ENCODE measurements around the gene CSTB.

The CSTB gene

GRCh38 chr21:43735236-43736091, 40.6 kb downstream of the CSTB start:
- peak overlapping the region; percentile 40 for H3K9ac ChIP-seq (ENCODE audit: low read depth, low read length, poor library complexity)
- H2AFZ ChIP-seq (ENCODE audit: low read length) = no peak overlapping the region
- no CpG with 5 or more reads among the region's 22 CpGs for WGBS, 2 donors (ENCODE audit: extremely low coverage in 2 of 2, insufficient read length in 2 of 2, insufficient replicate concordance in 1 of 2)
- no peak overlapping the region for H3K4ac ChIP-seq (ENCODE audit: low read length)
- peaks cover 4% of the 10 kb centered on the region for H3K79me1 ChIP-seq (ENCODE audit: low read depth, low read length)
- H3K23ac ChIP-seq (ENCODE audit: low read depth, low read length, poor library complexity) = no peak overlapping the region
- H3K9me3 ChIP-seq (replicated peaks in 1 of 2; ENCODE audit: control insufficient read depth in 2 of 2, insufficient read depth in 1 of 2, low read depth in 1 of 2, low read length in 2 of 2) = no peaks in the 10 kb centered on the region
- no peak overlapping the region for H3K4me2 ChIP-seq (ENCODE audit: insufficient read depth, low read length, poor library complexity, severe bottlenecking)
- no peak overlapping the region for H3K4me3 ChIP-seq (ENCODE audit: low read length in 2 of 2)
- no peaks in the 10 kb centered on the region for H3K27me3 ChIP-seq (ENCODE audit: control insufficient read depth in 3 of 3, insufficient read depth in 3 of 3, low read depth in 1 of 3, low read length in 3 of 3)
- no peak overlapping the region for H3K27ac ChIP-seq (replicated peaks; ENCODE audit: low read length)
- no peak for DNase-seq (ENCODE audit: low spot score)
- H3K36me3 ChIP-seq (replicated peaks in 1 of 2; ENCODE audit: control insufficient read depth in 2 of 2, insufficient read depth in 2 of 2, low read length in 2 of 2) = peaks cover 0 to 6% of the 10 kb centered on the region in 2 donors
- peak overlapping the region; percentile 53 for H2BK5ac ChIP-seq (ENCODE audit: low read length)
- no peak overlapping the region for H2AK5ac ChIP-seq (ENCODE audit: low read depth, low read length)
- H3K4me1 ChIP-seq (ENCODE audit: control insufficient read depth in 2 of 2, insufficient read depth in 1 of 2, low read depth in 1 of 2, low read length in 2 of 2) = peaks cover 2 to 4% of the 10 kb centered on the region in 2 donors
- H2BK15ac ChIP-seq (ENCODE audit: low read length) = no peak overlapping the region
- no peak overlapping the region for H3K18ac ChIP-seq (ENCODE audit: low read length)
- no peak overlapping the region for H4K91ac ChIP-seq (ENCODE audit: low read depth, low read length, poor library complexity)
- H2BK120ac ChIP-seq (ENCODE audit: low read depth, low read length) = no peak overlapping the region
- peak overlapping the region; percentile 8 for H2BK12ac ChIP-seq (ENCODE audit: low read length)
- H3K14ac ChIP-seq (ENCODE audit: low read length) = no peak overlapping the region
- H4K8ac ChIP-seq (ENCODE audit: low read depth, low read length) = no peak overlapping the region

GRCh38 chr21:43734928-43735229, 41.2 kb downstream of the CSTB start:
- Histone ChIP-seq H3K27ac (replicated peaks; ENCODE audit: low read length) (no peak overlapping the region), H2AFZ (ENCODE audit: low read length) (no peak overlapping the region)
- no CpG with 5 or more reads among the region's 9 CpGs for WGBS, 2 donors (ENCODE audit: extremely low coverage in 2 of 2, insufficient read length in 2 of 2, insufficient replicate concordance in 1 of 2)

GRCh38 chr21:43734131-43734927, 41.8 kb downstream of the CSTB start:
- WGBS, 2 donors (ENCODE audit: extremely low coverage in 2 of 2, insufficient read length in 2 of 2, insufficient replicate concordance in 1 of 2) = no CpG with 5 or more reads among the region's 25 CpGs
- H4K8ac ChIP-seq (ENCODE audit: low read depth, low read length) = no peak overlapping the region
- H2BK5ac ChIP-seq (ENCODE audit: low read length) = peak overlapping the region; percentile 2
- H3K9me3 ChIP-seq (replicated peaks in 1 of 2; ENCODE audit: control insufficient read depth in 2 of 2, insufficient read depth in 1 of 2, low read depth in 1 of 2, low read length in 2 of 2) = no peaks in the 10 kb centered on the region
- H4K91ac ChIP-seq (ENCODE audit: low read depth, low read length, poor library complexity) = no peak overlapping the region
- no peak overlapping the region for H2AK5ac ChIP-seq (ENCODE audit: low read depth, low read length)
- H3K23ac ChIP-seq (ENCODE audit: low read depth, low read length, poor library complexity) = no peak overlapping the region
- no peak overlapping the region for H3K4me3 ChIP-seq (ENCODE audit: low read length in 2 of 2)
- no peak overlapping the region for H3K4me2 ChIP-seq (ENCODE audit: insufficient read depth, low read length, poor library complexity, severe bottlenecking)
- H2BK12ac ChIP-seq (ENCODE audit: low read length) = no peak overlapping the region
- H3K27me3 ChIP-seq (ENCODE audit: control insufficient read depth in 3 of 3, insufficient read depth in 3 of 3, low read depth in 1 of 3, low read length in 3 of 3) = no peaks in the 10 kb centered on the region
- H2BK15ac ChIP-seq (ENCODE audit: low read length) = no peak overlapping the region
- no peak overlapping the region for H2BK120ac ChIP-seq (ENCODE audit: low read depth, low read length)
- no peak overlapping the region for H3K18ac ChIP-seq (ENCODE audit: low read length)
- no peak overlapping the region for H2AFZ ChIP-seq (ENCODE audit: low read length)
- peaks cover 4% of the 10 kb centered on the region for H3K79me1 ChIP-seq (ENCODE audit: low read depth, low read length)
- H3K14ac ChIP-seq (ENCODE audit: low read length) = no peak overlapping the region
- no peak overlapping the region for H3K9ac ChIP-seq (ENCODE audit: low read depth, low read length, poor library complexity)
- H3K4ac ChIP-seq (ENCODE audit: low read length) = no peak overlapping the region
- no peak overlapping the region for H3K27ac ChIP-seq (replicated peaks; ENCODE audit: low read length)
- H3K4me1 ChIP-seq (ENCODE audit: control insufficient read depth in 2 of 2, insufficient read depth in 1 of 2, low read depth in 1 of 2, low read length in 2 of 2) = peaks cover 5 to 6% of the 10 kb centered on the region in 2 donors
- peaks cover 0 to 6% of the 10 kb centered on the region in 2 donors for H3K36me3 ChIP-seq (replicated peaks in 1 of 2; ENCODE audit: control insufficient read depth in 2 of 2, insufficient read depth in 2 of 2, low read length in 2 of 2)
- DNase-seq (ENCODE audit: low spot score) = no peak

More at GRCh38 chr21:43734928-43735229, 41.2 kb downstream of the CSTB start:
- H3K23ac ChIP-seq (ENCODE audit: low read depth, low read length, poor library complexity) = no peak overlapping the region
- no peak overlapping the region for H3K4me2 ChIP-seq (ENCODE audit: insufficient read depth, low read length, poor library complexity, severe bottlenecking)
- no peak overlapping the region for H2AK5ac ChIP-seq (ENCODE audit: low read depth, low read length)
- H3K79me1 ChIP-seq (ENCODE audit: low read depth, low read length) = peaks cover 4% of the 10 kb centered on the region
- no peak overlapping the region for H3K18ac ChIP-seq (ENCODE audit: low read length)
- H2BK12ac ChIP-seq (ENCODE audit: low read length) = no peak overlapping the region
- no peak for DNase-seq (ENCODE audit: low spot score)
- no peak overlapping the region for H3K14ac ChIP-seq (ENCODE audit: low read length)
- no peak overlapping the region for H4K91ac ChIP-seq (ENCODE audit: low read depth, low read length, poor library complexity)
- H3K27me3 ChIP-seq (ENCODE audit: control insufficient read depth in 3 of 3, insufficient read depth in 3 of 3, low read depth in 1 of 3, low read length in 3 of 3) = no peaks in the 10 kb centered on the region
- no peak overlapping the region for H4K8ac ChIP-seq (ENCODE audit: low read depth, low read length)
- H3K4me1 ChIP-seq (ENCODE audit: control insufficient read depth in 2 of 2, insufficient read depth in 1 of 2, low read depth in 1 of 2, low read length in 2 of 2) = peaks cover 2 to 4% of the 10 kb centered on the region in 2 donors
- H2BK120ac ChIP-seq (ENCODE audit: low read depth, low read length) = no peak overlapping the region
- no peak overlapping the region for H3K9ac ChIP-seq (ENCODE audit: low read depth, low read length, poor library complexity)
- H3K4ac ChIP-seq (ENCODE audit: low read length) = no peak overlapping the region
- no peak overlapping the region for H3K4me3 ChIP-seq (ENCODE audit: low read length in 2 of 2)
- no peaks in the 10 kb centered on the region for H3K9me3 ChIP-seq (replicated peaks in 1 of 2; ENCODE audit: control insufficient read depth in 2 of 2, insufficient read depth in 1 of 2, low read depth in 1 of 2, low read length in 2 of 2)
- peaks cover 0 to 6% of the 10 kb centered on the region in 2 donors for H3K36me3 ChIP-seq (replicated peaks in 1 of 2; ENCODE audit: control insufficient read depth in 2 of 2, insufficient read depth in 2 of 2, low read length in 2 of 2)
- H2BK15ac ChIP-seq (ENCODE audit: low read length) = no peak overlapping the region
- no peak overlapping the region for H2BK5ac ChIP-seq (ENCODE audit: low read length)

- H3K27me3 ChIP-seq (ENCODE audit: control insufficient read depth in 3 of 3, insufficient read depth in 3 of 3, low read depth in 1 of 3, low read length in 3 of 3) = no peaks in the 10 kb centered on the region
- H2AFZ ChIP-seq (ENCODE audit: low read length) = no peak overlapping the region
- peak overlapping the region; percentile 2 for H2BK5ac ChIP-seq (ENCODE audit: low read length)
- H3K27ac ChIP-seq (replicated peaks; ENCODE audit: low read length) = no peak overlapping the region
- no peak overlapping the region for H3K4ac ChIP-seq (ENCODE audit: low read length)
- H3K14ac ChIP-seq (ENCODE audit: low read length) = no peak overlapping the region
- H3K79me1 ChIP-seq (ENCODE audit: low read depth, low read length) = peaks cover 7% of the 10 kb centered on the region
- no peak overlapping the region for H3K18ac ChIP-seq (ENCODE audit: low read length)
- H2AK5ac ChIP-seq (ENCODE audit: low read depth, low read length) = peak overlapping the region; percentile 37
- no peak overlapping the region for H3K4me2 ChIP-seq (ENCODE audit: insufficient read depth, low read length, poor library complexity, severe bottlenecking)
- H3K9ac ChIP-seq (ENCODE audit: low read depth, low read length, poor library complexity) = peak overlapping the region; percentile 55
- peaks cover 0 to 6% of the 10 kb centered on the region in 2 donors for H3K36me3 ChIP-seq (replicated peaks in 1 of 2; ENCODE audit: control insufficient read depth in 2 of 2, insufficient read depth in 2 of 2, low read length in 2 of 2)
- H4K8ac ChIP-seq (ENCODE audit: low read depth, low read length) = no peak overlapping the region
- H3K23ac ChIP-seq (ENCODE audit: low read depth, low read length, poor library complexity) = no peak overlapping the region
- DNase-seq (ENCODE audit: low spot score) = no peak
- peaks cover 7 to 9% of the 10 kb centered on the region in 2 donors for H3K4me1 ChIP-seq (ENCODE audit: control insufficient read depth in 2 of 2, insufficient read depth in 1 of 2, low read depth in 1 of 2, low read length in 2 of 2)
- whole genome bisulfite sequencing, 2 donors (ENCODE audit: extremely low coverage in 2 of 2, insufficient read length in 2 of 2, insufficient replicate concordance in 1 of 2) = no CpG with 5 or more reads among the region's 15 CpGs
- no peaks in the 10 kb centered on the region for H3K9me3 ChIP-seq (replicated peaks in 1 of 2; ENCODE audit: control insufficient read depth in 2 of 2, insufficient read depth in 1 of 2, low read depth in 1 of 2, low read length in 2 of 2)
- no peak overlapping the region for H3K4me3 ChIP-seq (ENCODE audit: low read length in 2 of 2)
- peak overlapping the region; percentile 9 for H2BK120ac ChIP-seq (ENCODE audit: low read depth, low read length)
- H4K91ac ChIP-seq (ENCODE audit: low read depth, low read length, poor library complexity) = no peak overlapping the region
- H2BK12ac ChIP-seq (ENCODE audit: low read length) = no peak overlapping the region
- no peak overlapping the region for H2BK15ac ChIP-seq (ENCODE audit: low read length)
Observed at GRCh38 chr21:43733529-43734071, 42.5 kb downstream of the CSTB start.
